GM21515 (cell line): ENCODE measurements around the gene LRRC47.
"Not testable (repeated sequence)": the region's sequence is repeated elsewhere in the genome, so short reads cannot be mapped to it uniquely, and the experiment has no call there.

ENCODE experiments used
- ATAC-seq: cut with Tn5 transposase; IDR thresholded peaks from one replicate; pipeline ENCODE4 v1.9.1; 2021; ENCODE audit not compliant: unreplicated experiment

The LRRC47 gene

GRCh38 chr1:3748316-3748900 is 47.9 kb downstream of the LRRC47 start:
- ATAC-seq: not testable (repeated sequence)

- no peak for ATAC-seq
Observed at GRCh38 chr1:3747903-3748302, 48.4 kb downstream of the LRRC47 start.

- no peak for ATAC-seq
Observed at GRCh38 chr1:3747522-3747848, 48.8 kb downstream of the LRRC47 start.

- ATAC-seq: peak; percentile 84
Observed at GRCh38 chr1:3746830-3747521, 49.3 kb downstream of the LRRC47 start.

- no peak for ATAC-seq
Observed at GRCh38 chr1:3746389-3746829, 49.9 kb downstream of the LRRC47 start.

GRCh38 chr1:3745590-3746381 is 50.5 kb downstream of the LRRC47 start:
- no peak for ATAC-seq

- ATAC-seq: no peak
Observed at GRCh38 chr1:3745071-3745470, 51.2 kb downstream of the LRRC47 start.

GRCh38 chr1:3744646-3745045 is 51.7 kb downstream of the LRRC47 start:
- ATAC-seq: no peak

- no peak for ATAC-seq
Observed at GRCh38 chr1:3743826-3744225, 52.5 kb downstream of the LRRC47 start.

- no peak for ATAC-seq
Observed at GRCh38 chr1:3743421-3743820, 52.9 kb downstream of the LRRC47 start.

- no peak for ATAC-seq
Observed at GRCh38 chr1:3742439-3743298, 53.6 kb downstream of the LRRC47 start.

- no peak for ATAC-seq
Observed at GRCh38 chr1:3741566-3742438, 54.5 kb downstream of the LRRC47 start.

- no peak for ATAC-seq
Observed at GRCh38 chr1:3740752-3741151, 55.5 kb downstream of the LRRC47 start.

GRCh38 chr1:3740042-3740441 is 56.3 kb downstream of the LRRC47 start:
- no peak for ATAC-seq

GRCh38 chr1:3738943-3739342 is 57.4 kb downstream of the LRRC47 start:
- no peak for ATAC-seq

- ATAC-seq: no peak
Observed at GRCh38 chr1:3736708-3737107, 59.6 kb downstream of the LRRC47 start.

- ATAC-seq: no peak
Observed at GRCh38 chr1:3736131-3736561, 60.2 kb downstream of the LRRC47 start.

GRCh38 chr1:3735688-3736087 is 60.6 kb downstream of the LRRC47 start:
- no peak for ATAC-seq

- ATAC-seq: no peak
Observed at GRCh38 chr1:3735027-3735681, 61.1 kb downstream of the LRRC47 start.

GRCh38 chr1:3734602-3735001 is 61.7 kb downstream of the LRRC47 start:
- no peak for ATAC-seq
